ENCODE measurements around the gene PAPPA2. TPM values are rescaled to one million over a fixed set of nuclear protein-coding genes. Genes with fewer than 3 reads are reported as not detected.

Gene PAPPA2
- total RNA-seq, 1 donor: 5.8 TPM

GRCh38 chr1:176682830-176683535 lies 220.0 kb downstream of the PAPPA2 start:
- Histone ChIP-seq H3K4me1 (ENCODE audit: insufficient read depth, low read length) (no peaks in the 10 kb centered on the region), H3K9me3 (ENCODE audit: low read depth, low read length) (no peaks in the 10 kb centered on the region), H3K4me3 (ENCODE audit: insufficient read depth, low read length) (no peak overlapping the region), H3K27me3 (ENCODE audit: insufficient read depth, low read length) (no peaks in the 10 kb centered on the region), H3K36me3 (ENCODE audit: insufficient read depth, low read length) (no peaks in the 10 kb centered on the region), H4K20me1 (ENCODE audit: insufficient read depth, low read length) (no peaks in the 10 kb centered on the region), H3K79me2 (ENCODE audit: insufficient read depth, low read length) (no peaks in the 10 kb centered on the region), H2AFZ (ENCODE audit: low read length) (no peak overlapping the region), H3K27ac (ENCODE audit: low read depth, low read length) (no peak overlapping the region), H3K4me2 (ENCODE audit: insufficient read depth, low read length) (no peak overlapping the region)
- no peak for TF ChIP-seq CTCF (IDR thresholded peaks at IDR 0.05; ENCODE audit: extremely low read depth, low read depth, low read length)
- DNase-seq (ENCODE audit: insufficient read length, low spot score, missing footprints): no peak

DNA sequence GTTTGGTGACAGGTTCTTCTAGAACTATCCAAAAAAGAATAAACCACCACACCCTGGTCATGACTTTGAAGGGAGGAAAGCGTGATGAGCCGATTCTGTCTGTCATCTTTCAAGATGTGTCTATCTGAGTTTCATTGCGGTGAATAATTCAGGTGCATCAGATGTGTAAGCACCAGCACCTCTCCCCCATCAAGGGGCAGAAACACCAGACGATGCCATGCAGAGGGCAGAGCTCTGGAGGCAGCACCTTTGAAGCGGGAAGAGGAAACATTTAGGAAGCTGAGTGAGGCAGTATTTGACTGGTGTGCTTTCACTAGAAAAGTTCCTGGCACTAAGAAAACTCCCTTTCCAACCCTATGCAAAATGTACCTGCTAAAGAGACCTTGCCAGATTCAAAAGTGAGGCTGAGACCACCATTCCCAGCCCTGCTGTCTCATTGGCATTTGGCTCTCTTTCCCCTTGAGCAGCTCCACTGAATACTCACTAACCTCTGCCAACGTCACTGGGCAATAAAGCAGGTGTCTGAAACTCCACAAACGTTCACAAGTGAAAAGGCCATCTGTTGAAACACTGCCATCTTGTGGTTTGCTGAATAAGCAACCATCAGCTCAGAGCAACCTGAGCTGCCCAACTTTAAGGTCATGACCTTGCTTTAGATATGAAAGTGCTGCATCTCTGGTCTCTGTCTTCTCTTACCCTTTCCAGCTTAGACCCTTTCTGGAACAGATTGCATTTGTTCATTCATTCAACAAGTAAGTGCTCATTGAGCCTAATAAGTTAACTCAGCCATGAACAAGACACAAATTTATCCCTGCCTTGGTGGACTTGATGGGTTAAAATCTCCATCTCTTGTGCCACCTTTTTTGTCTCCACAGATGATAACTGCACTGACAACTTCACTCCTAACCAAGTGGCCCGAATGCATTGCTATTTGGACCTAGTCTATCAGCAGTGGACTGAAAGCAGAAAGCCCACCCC lies 228.6 kb downstream of the PAPPA2 start:
- DNase-seq (ENCODE audit: insufficient read length, low spot score, missing footprints): peak; percentile 43
- Histone ChIP-seq H4K20me1 (ENCODE audit: insufficient read depth, low read length) (no peaks in the 10 kb centered on the region), H2AFZ (ENCODE audit: low read length) (no peak overlapping the region), H3K9me3 (ENCODE audit: low read depth, low read length) (no peaks in the 10 kb centered on the region), H3K4me2 (ENCODE audit: insufficient read depth, low read length) (no peak overlapping the region), H3K4me3 (ENCODE audit: insufficient read depth, low read length) (no peak overlapping the region), H3K27ac (ENCODE audit: low read depth, low read length) (no peak overlapping the region), H3K36me3 (ENCODE audit: insufficient read depth, low read length) (no peaks in the 10 kb centered on the region), H3K4me1 (ENCODE audit: insufficient read depth, low read length) (no peaks in the 10 kb centered on the region), H3K79me2 (ENCODE audit: insufficient read depth, low read length) (no peaks in the 10 kb centered on the region), H3K27me3 (ENCODE audit: insufficient read depth, low read length) (no peaks in the 10 kb centered on the region)
- peak; percentile 73 for TF ChIP-seq CTCF (IDR thresholded peaks at IDR 0.05; ENCODE audit: extremely low read depth, low read depth, low read length)

DNA sequence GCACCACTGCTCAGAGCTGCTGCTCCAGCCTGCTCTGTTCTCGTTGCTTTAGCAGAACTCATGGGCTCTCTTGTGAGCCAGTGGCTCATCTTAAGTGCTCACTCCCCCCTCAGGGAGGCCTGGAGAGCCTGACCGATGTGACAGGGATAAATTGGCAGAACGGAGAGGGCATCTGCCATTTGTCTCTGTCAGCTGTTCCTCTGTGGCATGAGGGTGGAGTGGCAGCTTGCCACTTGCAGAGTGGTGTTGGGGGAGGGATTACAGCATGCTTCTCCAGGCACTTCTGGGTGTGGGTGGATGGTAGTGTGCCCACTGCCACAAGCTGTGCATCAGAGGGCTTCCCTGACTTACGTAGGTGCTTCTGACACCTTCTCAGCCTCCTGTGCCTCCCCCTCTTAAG lies 229.5 kb downstream of the PAPPA2 start:
- Histone ChIP-seq H3K79me2 (ENCODE audit: insufficient read depth, low read length) (no peaks in the 10 kb centered on the region), H3K4me2 (ENCODE audit: insufficient read depth, low read length) (no peak overlapping the region), H3K4me3 (ENCODE audit: insufficient read depth, low read length) (no peak overlapping the region), H3K9me3 (ENCODE audit: low read depth, low read length) (no peaks in the 10 kb centered on the region), H3K36me3 (ENCODE audit: insufficient read depth, low read length) (no peaks in the 10 kb centered on the region), H3K4me1 (ENCODE audit: insufficient read depth, low read length) (no peaks in the 10 kb centered on the region), H2AFZ (ENCODE audit: low read length) (no peak overlapping the region), H3K27ac (ENCODE audit: low read depth, low read length) (no peak overlapping the region), H4K20me1 (ENCODE audit: insufficient read depth, low read length) (no peaks in the 10 kb centered on the region), H3K27me3 (ENCODE audit: insufficient read depth, low read length) (no peaks in the 10 kb centered on the region)
- no peak for DNase-seq (ENCODE audit: insufficient read length, low spot score, missing footprints)
- no peak for TF ChIP-seq CTCF (IDR thresholded peaks at IDR 0.05; ENCODE audit: extremely low read depth, low read depth, low read length)
